GOT3 (cell line): ENCODE data around the gene LRP6.
"Not testable (repeated sequence)": the region's sequence is repeated elsewhere in the genome, so short reads cannot be mapped to it uniquely, and the experiment has no call there.

Experiments
- DNase-seq: peaks from one replicate; lab custom pipeline; 2025; ENCODE audit warnings: mixed read lengths; lab: John Stamatoyannopoulos, UW

Gene LRP6

DNA sequence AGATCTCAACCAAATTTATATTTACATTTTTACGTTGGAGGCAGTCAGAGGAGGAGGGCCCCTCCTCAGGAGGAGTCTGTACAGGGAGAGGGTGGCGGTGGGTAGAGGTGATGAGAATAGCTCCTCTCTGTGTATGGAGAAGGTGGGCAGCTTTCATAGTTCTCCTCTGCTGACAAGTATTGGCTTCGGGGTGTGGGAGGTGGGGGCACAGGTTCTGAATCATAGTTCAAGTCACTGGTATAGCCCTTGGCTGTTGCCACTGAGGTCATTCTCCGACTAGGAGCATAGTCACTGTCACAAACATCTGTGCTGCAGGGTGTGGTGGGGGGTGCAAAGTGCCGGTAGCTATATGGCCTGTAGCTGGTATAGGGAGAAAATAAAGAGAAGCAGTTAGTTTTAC lies 145.8 kb downstream of the LRP6 start:
- no peak for DNase-seq

DNA sequence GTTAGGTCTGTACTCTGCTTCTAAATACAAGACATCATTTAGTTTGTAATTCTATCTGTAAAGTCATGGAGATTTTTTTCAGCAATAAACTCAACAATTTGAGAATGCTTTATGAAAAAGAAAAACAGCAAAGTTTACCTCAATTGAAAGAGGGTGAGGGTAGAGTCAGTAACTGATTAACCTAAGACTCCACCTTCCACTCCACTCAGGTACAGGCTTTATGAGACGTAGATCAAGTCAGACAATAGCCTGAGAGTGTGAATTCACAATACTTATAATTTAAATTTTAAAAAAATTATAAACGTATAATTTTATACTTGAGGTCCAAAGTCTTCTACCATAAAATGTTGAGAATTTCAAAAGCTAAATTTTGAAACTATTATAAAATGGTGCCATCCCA lies 150.2 kb downstream of the LRP6 start:
- no peak for DNase-seq

DNA sequence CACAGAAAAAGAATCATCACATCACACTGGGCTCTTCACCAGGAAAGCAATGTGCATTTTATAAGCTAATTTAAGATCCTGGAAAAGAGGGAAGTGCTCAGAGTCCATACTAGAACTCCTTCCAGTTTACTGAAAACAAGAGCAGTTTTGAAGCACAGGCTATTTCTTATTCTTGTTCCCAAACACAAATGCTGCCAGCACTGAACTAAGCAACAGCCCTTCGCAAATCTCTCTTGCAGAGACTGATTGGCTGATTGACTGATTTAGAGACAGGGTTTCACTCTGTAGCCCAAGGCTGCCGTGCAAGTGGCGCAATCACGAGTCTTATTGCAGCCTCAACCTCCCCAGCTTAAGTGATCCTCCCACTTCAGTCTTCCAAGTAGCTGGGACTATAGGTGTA lies 151.3 kb downstream of the LRP6 start:
- DNase-seq = no peak

DNA sequence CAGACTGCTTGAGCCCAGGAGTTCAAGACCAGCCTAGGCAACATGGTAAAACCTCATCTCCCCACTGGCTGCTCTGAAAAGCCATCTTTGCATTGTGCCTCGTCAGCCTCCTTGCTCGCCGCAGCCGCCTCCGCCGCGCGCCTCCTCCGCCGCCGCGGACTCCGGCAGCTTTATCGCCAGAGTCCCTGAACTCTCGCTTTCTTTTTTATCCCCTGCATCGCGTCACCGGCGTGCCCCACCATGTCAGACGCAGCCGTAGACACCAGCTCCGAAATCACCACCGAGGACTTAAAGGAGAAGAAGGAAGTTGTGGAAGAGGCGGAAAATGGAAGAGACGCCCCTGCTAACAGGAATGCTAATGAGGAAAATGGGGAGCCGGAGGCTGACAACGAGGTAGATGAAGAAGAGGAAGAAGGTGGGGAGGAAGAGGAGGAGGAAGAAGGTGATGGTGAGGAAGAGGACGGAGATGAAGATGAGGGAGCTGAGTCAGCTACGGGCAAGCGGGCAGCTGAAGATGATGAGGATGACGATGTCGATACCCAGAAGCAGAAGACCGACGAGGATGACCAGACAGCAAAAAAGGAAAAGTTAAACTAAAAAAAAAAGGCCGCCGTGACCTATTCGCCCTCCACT lies 155.8 kb downstream of the LRP6 start:
- DNase-seq = not testable (repeated sequence)

DNA sequence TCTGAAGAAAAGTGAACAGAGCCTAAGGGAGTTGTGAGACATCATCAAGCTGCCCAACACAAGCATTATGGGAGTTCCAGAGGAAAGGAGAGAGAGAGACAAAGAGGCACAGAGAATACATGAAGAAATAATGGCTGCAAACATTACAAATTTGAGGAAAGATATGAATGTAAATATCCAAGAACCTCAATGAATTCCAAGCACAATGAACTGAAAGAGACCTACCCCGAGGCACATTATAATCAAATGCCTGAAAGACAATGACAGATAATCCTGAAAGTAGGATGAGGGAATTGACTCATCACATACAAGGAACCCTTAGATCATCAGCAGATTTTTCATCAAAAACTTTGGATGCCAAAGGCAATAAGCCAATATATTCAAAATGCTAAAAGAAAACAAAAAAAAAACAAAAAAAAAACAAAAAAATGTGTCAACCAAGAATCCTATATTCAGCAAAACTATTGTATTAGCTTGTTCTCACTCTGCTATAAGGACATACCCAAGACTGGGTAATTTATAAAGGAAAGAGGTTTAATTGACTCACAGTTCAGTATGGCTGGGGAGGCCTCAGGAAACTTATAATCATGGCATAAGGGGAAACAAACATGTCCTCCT lies 158.3 kb downstream of the LRP6 start:
- DNase-seq = no peak

DNA sequence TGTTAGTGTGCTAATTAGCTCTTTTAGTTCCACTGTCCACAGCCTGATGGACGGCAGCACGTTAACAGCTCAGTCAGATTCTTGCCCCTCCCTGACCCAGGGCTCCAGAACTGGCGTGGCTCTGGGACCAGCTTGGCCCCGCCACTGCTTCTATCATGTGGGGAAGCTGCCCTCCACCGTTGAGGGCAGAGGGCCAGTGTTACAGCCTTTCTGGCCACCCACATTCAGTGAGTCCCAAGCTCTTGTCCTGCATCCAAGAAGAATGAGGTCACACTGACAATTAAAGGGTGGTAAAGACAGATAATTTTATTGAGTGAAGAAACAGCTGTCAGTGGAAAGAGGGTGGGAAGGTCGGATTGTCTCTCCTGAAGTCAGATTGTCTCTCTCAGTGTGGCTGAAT lies 159.2 kb downstream of the LRP6 start:
- no peak for DNase-seq

DNA sequence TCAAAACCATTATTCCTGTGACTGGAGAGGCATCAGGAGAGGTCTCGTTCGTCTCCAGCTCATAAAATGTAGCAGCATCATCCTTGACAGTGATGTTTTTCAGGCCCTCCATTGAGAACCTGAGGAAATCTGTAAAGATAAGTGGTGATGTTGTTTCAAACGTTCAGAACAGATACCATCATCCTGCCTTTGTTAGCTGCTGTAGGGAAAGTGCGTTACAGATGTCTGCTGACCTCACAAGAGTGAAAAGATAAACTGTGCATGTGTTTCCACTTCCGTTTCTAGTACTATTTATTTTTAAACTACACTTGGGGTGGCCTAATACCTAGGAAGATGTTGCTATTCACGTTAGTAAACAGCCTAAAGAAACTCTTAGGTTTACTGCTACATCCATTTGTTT lies 167.7 kb downstream of the LRP6 start:
- DNase-seq = no peak

DNA sequence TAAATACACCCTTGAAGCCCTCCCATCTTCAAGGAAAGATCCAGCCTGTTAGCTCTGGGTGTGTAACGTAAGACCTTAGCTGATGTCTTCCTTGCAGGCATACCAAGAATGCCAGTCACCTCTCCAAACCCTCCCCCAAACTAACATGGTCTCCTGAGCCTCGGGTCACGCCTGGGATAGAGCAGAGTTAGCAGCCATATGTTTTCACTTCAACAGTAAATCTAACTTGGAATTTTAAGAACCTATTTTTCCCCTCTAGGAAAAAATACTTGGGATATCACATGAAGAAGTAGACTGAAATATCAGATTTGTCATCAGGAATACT lies 168.2 kb downstream of the LRP6 start:
- no peak for DNase-seq

DNA sequence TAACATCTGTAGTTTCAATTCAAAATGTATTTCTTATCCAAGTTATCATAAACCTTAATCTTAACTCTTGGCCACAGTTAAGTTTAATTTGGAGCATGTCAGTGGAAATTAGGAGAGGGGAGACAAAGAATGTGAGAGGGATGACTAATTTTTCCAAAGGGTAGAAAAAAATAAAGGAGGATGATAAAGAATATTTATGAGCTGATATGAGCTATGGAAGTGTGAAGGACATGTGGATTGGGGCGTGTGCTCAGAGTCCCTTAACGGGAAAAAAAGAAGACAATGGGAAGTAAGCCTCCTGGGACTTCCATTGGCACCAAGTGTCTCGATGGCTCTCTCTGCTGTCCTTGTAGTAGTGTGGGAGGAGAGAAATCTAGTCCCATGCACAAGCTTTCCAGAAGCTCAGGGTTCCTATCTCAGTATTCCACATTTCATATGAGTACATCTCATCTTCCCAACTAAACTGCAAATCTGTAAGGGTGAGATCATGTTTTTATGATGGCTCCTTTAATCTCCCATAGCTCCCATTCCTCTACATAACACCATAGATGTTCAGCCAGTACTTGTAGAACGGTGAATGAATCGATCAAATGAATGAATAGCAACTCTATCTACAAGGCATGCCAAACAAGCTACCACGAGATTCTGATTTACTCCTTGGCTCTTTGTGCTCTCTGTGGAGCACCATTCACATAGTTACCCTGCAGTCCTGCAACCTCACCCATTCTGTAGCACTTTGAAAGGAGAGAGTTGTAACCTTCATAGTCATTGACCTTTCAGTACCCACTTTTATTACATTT lies 168.8 kb downstream of the LRP6 start:
- no peak for DNase-seq

DNA sequence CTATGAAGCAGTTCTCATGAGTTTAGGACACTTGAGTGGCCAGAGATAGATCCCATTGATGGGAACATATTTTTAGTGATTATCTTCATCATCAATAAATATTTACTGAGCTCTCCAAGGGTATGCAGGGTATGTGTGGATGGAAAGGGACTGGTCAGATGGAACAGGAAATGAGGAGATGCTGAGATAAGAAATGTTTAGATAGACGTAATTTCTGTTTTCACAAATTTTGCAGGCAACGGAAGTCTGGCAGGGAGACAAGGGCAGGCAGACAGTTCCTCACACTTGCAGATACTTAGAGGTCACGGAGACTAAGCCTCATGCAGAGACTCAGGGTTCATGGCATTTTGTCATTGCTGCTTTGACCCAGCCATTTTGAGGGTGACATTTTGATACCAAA lies 171.8 kb downstream of the LRP6 start:
- no peak for DNase-seq

DNA sequence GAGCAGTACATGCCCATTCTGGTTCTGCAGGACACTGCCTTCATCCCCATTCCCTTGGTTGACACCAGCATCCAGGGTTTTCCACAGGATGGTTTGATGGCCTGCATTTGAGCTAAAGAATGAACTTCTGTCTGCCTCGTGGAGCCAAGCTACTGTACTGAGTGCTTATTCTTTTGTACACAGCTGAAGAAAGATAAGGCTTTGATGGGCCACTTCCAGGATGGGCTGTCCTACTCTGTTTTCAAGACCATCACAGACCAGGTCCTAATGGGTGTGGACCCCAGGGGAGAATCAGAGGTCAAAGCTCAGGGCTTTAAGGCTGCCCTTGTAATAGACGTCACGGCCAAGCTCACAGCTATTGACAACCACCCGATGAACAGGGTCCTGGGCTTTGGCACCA lies 172.4 kb downstream of the LRP6 start:
- DNase-seq = no peak

DNA sequence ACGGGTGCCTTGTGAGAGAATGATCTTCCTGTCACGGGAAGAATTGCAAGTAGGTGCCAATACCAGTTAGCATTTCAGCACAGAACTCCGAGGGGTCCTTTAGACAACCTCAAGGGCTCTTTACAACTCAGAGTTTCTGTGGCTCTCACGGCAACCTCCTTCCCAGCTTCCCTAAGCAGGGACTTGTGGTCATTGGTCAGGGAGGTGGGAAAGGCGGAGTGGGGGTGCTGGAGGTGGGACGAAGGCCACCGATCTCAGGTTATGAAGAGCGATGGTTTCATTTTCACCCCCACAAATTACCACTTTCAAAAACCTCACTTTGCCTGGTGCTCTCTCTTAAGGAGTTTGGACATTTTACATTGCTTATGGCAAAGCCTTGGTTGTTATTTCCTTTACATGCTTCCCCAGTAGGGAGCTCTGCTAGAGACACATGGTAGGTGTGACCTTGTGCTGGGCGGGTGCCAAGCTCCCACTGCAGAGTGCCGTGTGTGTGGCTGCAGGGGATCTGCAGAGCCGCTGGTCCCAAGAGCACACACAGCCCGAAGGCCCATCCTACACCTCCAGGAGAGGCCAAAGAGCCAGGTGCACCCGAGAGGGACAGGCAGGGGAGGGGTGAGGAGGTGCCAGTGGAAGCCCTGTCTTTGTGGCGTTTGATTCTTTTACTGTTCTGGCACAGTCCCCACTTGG lies 174.7 kb downstream of the LRP6 start:
- DNase-seq = no peak

DNA sequence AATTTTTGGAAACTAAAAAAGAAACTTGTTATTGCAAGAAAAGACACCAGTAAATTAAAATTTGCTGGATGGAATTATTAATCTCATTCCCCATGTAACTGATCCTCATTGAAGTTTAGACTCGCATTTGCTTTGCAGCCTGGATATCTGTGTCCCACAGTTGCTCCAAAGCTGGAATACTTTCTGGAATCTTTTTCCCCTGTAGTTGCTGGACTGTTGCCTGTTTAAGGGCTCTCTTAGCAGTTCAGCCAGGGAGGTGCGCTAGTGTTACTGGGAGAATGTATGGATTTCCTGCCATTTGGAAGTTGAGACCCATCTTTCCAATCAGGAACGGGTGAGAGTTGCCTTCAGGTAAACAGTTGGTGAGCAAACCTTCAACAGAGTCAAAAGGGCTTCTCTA lies 175.8 kb downstream of the LRP6 start:
- DNase-seq = no peak

DNA sequence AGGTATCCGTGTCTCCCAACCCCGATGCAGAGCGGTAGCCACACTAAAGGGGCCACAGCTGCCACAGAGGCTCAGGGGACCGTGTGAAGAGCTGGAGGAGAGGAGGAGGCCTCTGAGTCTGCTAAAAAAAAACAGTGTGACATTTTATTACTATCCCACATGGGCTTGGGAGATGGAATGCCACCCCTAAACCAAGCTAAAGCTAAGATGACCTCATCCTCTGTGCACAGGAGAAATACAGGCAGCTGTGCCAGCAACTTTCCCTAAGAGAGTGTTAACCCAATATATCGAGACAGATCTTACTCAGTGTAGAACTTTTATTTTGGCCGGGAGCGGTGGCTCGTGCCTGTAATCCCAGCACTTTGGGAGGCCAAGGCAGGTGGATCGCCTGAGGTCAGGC lies 178.1 kb downstream of the LRP6 start:
- no peak for DNase-seq

DNA sequence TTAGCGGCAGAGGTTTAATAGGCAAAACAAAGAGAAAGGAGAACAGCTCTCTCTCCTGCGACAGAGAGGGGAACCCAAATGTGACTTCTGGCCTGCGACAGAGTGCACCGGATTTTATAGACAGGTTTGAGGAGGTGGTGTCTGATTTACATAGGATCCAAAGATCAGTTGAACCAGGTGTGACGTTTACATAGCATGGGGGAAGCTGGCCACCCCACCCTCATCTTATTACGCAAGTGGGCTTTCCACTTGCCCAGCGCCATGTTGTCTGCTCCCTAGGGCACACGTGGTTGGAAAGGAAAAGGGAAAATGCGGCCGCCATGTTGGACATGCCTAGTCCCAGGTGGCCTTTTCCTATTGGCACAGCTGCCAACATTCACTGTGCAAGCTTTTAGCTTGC lies 178.7 kb downstream of the LRP6 start:
- no peak for DNase-seq

DNA sequence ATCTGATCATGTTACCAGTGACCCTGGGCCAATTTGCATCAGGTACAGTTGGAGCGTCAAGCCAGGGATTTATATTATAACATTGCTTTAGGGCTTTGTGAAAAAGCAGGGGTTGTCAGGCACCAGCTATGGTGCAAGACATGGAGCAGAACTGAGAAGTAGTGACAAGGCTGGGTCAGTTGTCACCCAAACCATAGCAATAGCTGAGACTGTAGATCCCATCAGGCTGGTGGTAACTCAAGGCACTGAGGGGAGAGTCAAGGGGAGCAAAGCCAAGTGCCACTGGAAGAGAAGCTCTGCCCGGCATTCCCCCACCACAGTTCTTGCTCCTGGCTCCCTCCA lies 179.2 kb downstream of the LRP6 start:
- DNase-seq = no peak

DNA sequence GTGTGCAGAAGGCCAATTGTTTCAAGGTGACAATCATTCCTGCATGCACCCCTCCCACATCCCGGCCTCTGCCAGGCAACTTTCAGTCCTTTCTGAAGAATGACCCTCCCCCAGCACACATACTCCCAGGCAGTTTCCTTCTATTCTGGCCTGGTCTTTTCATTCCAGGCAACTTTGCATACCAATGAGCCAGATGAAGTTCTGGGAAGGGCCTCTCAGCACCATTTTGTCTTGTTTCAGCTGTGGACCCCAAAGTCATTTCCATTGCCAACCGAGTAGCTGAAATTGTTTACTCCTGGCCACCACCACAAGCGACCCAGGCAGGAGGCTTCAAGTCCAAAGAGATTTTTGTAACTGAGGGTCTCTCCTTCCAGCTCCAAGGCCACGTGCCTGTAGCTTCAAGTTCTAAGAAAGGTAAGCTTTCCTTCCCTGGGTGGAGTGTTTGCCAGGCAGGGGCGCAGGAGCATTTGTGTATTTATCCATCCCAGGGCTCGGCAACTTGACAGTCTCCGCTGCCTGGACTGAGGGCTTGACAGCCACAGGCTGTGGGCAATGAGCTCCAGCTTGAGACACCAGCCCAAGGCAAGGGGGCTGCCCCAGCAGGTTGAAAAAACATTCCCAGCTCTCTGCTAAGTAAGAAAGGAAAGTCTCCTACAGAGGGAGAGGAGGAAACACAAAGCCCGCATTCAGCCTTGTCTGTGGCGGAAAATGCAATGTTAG lies 179.7 kb downstream of the LRP6 start:
- DNase-seq = no peak

DNA sequence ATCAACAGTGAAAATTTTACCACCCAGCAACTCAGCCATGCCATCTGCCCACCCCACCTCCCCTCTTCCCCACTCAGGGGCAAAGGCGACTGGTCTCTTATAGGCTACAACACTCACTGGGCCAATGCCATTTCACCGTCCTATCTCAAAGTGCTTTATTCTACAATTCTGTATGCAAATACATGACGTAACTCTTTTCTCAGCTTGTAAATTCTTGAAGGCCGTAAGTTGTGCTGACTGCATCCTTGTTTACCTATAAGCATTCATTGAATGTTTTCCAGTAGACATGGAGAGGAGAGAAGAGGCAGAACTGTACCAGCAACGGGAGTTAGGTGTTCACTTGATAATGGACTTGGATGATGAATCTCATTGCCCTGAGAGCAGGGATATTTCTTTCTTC lies 180.5 kb downstream of the LRP6 start:
- no peak for DNase-seq

DNA sequence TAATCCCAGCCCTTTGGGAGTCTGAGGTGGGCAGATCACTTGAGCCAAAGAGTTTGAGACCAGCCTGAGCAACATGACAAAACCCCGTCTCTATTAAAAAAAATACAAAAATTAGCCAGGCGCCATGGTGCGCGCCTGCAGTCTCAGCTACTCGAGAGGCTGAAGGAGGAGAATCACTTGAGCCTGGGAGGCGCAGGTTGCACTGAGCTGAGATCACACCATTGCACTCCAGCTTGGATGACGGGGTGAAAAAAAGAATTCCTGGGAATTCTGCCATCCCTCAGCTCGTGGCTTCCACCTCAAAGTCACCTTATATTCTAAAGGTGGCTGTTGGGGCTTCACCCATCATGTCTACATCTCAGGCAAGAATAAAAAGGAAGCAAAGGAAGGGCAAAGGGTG lies 183.2 kb downstream of the LRP6 start:
- no peak for DNase-seq

DNA sequence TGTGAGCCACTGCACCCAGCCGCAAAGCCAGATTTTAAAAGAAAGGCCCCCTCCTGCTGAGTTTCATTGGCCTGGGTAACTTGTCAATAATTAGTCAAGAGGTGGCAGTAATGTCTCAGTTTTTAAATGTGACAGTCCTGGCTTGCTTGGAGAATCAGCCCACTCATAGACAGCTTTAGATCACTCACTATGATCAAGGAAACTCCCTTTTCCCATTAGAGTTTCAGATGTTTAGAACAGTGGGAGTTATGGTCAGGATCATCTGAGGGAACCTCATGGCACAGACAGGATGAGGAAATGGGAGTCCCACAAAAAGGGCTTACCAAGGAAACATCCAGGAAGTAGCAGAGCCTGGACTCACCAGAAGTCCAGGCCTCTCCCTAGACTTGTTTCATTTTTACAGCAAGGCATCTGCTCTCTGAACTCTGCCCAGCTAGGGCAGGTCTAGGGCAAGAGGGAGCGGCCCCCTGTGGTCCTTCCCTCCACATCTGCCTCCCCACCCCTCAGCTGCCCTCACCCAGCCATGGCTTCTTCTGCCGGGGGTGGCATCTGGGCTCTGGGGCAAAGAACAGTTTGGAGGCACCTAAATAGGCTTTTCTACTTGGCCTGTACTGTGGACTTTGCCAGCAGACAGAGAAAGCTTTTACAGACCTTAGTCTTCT lies 184.9 kb downstream of the LRP6 start:
- DNase-seq = no peak

DNA sequence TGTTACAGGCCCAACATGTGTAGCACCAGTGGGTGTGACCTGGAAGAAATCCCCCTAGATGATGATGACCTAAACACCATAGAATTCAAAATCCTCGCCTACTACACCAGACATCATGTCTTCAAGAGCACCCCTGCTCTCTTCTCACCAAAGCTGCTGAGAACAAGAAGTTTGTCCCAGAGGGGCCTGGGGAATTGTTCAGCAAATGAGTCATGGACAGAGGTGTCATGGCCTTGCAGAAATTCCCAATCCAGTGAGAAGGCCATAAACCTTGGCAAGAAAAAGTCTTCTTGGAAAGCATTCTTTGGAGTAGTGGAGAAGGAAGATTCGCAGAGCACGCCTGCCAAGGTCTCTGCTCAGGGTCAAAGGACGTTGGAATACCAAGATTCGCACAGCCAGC lies 187.6 kb downstream of the LRP6 start:
- no peak for DNase-seq
